HEK293 (cell line): ENCODE data around the gene SOX6.
A peak's percentile ranks its signal among the peaks of the same experiment; 100 is the strongest.

Experiments used
- CTCF ChIA-PET: fragments of 350-600 bp; formaldehyde crosslinking; extraction: SDS; loops from one replicate; lab custom pipeline; 2021; ENCODE audit warnings: antibody characterized with exemption; lab: Yijun Ruan, JAX
- POLR2A ChIA-PET: fragments of 300-600 bp; formaldehyde crosslinking; extraction: SDS; loops from one replicate; lab custom pipeline; 2020; ENCODE audit warnings: antibody characterized with exemption, inconsistent platforms; lab: Yijun Ruan, JAX
- H3K27ac ChIP-seq: fragments of 200-500 bp; sonication (Bioruptor generic); 2 replicates; pipeline ENCODE4 v1.5.1; 2014; ENCODE audit warnings: low read depth, low read length, control low read depth, inconsistent platforms; ENCODE audit errors: extremely low read depth
- H3K36me3 ChIP-seq, 2 experiments: fragments of 200-500 bp in 1 of 2; sonication (Bioruptor generic) in 1 of 2; 1 replicate in 1 of 2; 2 replicates in 1 of 2; pipeline ENCODE4 v1.5.1; 2014 to 2017; ENCODE audit warnings: inconsistent platforms in 2 of 2, low read length in 2 of 2; ENCODE audit not compliant: control insufficient read depth in 2 of 2, insufficient read depth in 1 of 2
- H3K4me1 ChIP-seq: fragments of 200-500 bp; sonication (Bioruptor generic); 2 replicates; pipeline ENCODE4 v1.5.1; 2014; ENCODE audit warnings: mild to moderate bottlenecking, low read length, inconsistent platforms; ENCODE audit not compliant: control insufficient read depth, insufficient read depth
- H3K4me3 ChIP-seq: 2 replicates; pipeline ENCODE4 v1.5.1; 2011; ENCODE audit warnings: low read depth, mild to moderate bottlenecking, control low read depth, low read length, moderate library complexity
- H3K9me3 ChIP-seq: fragments of 200-500 bp; sonication (Bioruptor generic); 2 replicates; pipeline ENCODE4 v1.5.1; 2014; ENCODE audit warnings: low read depth, low read length, inconsistent platforms; ENCODE audit not compliant: control insufficient read depth, insufficient read depth
- FEZF1 ChIP-seq: fragments of 450-650 bp; formaldehyde crosslinking; IDR thresholded peaks from 2 replicates; pipeline ENCODE4 v1.5.1; 2016; ENCODE audit warnings: missing biosample characterization, missing genetic modification characterization
- KLF16 ChIP-seq: fragments of 450-650 bp; formaldehyde crosslinking; IDR thresholded peaks from 2 replicates; pipeline ENCODE4 v1.5.1; 2017; ENCODE audit warnings: missing biosample characterization, missing genetic modification characterization
- MZF1 ChIP-seq: fragments of 450-650 bp; formaldehyde crosslinking; IDR thresholded peaks from 2 replicates; pipeline ENCODE4 v1.5.1; 2017; ENCODE audit warnings: missing biosample characterization, missing genetic modification characterization, borderline replicate concordance
- SETDB1 ChIP-seq: IDR thresholded peaks from one replicate; pipeline ENCODE4 v1.6.1; 2017; ENCODE audit warnings: mild to moderate bottlenecking, low read length, moderate library complexity, mixed read lengths; ENCODE audit not compliant: insufficient read length
- TCF7L2 ChIP-seq: IDR thresholded peaks from 2 replicates; pipeline ENCODE4 v1.6.1; 2011; ENCODE audit warnings: low read depth, mild to moderate bottlenecking, inconsistent platforms, low read length, moderate library complexity, borderline replicate concordance
- ZBTB21 ChIP-seq: fragments of 450-650 bp; formaldehyde crosslinking; IDR thresholded peaks from 2 replicates; pipeline ENCODE4 v1.5.1; 2017; ENCODE audit warnings: missing biosample characterization, missing genetic modification characterization
- ZNF157 ChIP-seq: fragments of 450-650 bp; formaldehyde crosslinking; IDR thresholded peaks from 2 replicates; pipeline ENCODE4 v1.5.1; 2016; ENCODE audit warnings: missing biosample characterization, missing genetic modification characterization
- ZNF16 ChIP-seq: fragments of 450-650 bp; formaldehyde crosslinking; IDR thresholded peaks from 2 replicates; pipeline ENCODE4 v1.5.1; 2016; ENCODE audit warnings: low read depth, missing biosample characterization, missing genetic modification characterization
- ZNF311 ChIP-seq: fragments of 450-650 bp; formaldehyde crosslinking; IDR thresholded peaks from 2 replicates; pipeline ENCODE4 v1.5.1; 2017; ENCODE audit warnings: missing biosample characterization, missing genetic modification characterization, borderline replicate concordance
- ZNF350 ChIP-seq: fragments of 450-650 bp; formaldehyde crosslinking; IDR thresholded peaks from 2 replicates; pipeline ENCODE4 v1.5.0; 2017; ENCODE audit warnings: missing biosample characterization, mild to moderate bottlenecking, missing genetic modification characterization
- ZNF521 ChIP-seq: fragments of 450-650 bp; formaldehyde crosslinking; IDR thresholded peaks from 2 replicates; pipeline ENCODE4 v1.5.1; 2017; ENCODE audit warnings: missing biosample characterization, mild to moderate bottlenecking, missing genetic modification characterization
- ZNF626 ChIP-seq: fragments of 450-650 bp; sonication (Bioruptor Pico); formaldehyde crosslinking; IDR thresholded peaks from 2 replicates; pipeline ENCODE4 v1.5.1; 2018; ENCODE audit warnings: missing biosample characterization, missing genetic modification characterization, inconsistent platforms
- ZNF677 ChIP-seq: fragments of 450-650 bp; IDR thresholded peaks from 2 replicates; pipeline ENCODE4 v1.5.0; 2018; ENCODE audit warnings: missing biosample characterization, mild to moderate bottlenecking, missing genetic modification characterization, moderate library complexity
- ZNF76 ChIP-seq: fragments of 450-650 bp; formaldehyde crosslinking; IDR thresholded peaks from 2 replicates; pipeline ENCODE4; 2016; ENCODE audit warnings: low read depth, missing biosample characterization, missing genetic modification characterization, borderline replicate concordance
- ZNF768 ChIP-seq: fragments of 450-650 bp; formaldehyde crosslinking; IDR thresholded peaks from 2 replicates; pipeline ENCODE4 v1.5.1; 2018; ENCODE audit warnings: missing biosample characterization, mild to moderate bottlenecking, missing genetic modification characterization
- TF ChIP-seq, protein P1 (sequence below): fragments of 450-650 bp; formaldehyde crosslinking; conservative IDR thresholded peaks from 2 replicates; pipeline ENCODE4 v1.5.1; 2016; ENCODE audit warnings: low read depth, missing biosample characterization, missing genetic modification characterization
- TF ChIP-seq, protein P2 (sequence below): fragments of 450-650 bp; formaldehyde crosslinking; IDR thresholded peaks from 2 replicates; pipeline ENCODE4 v1.5.1; 2016; ENCODE audit warnings: missing biosample characterization, missing genetic modification characterization
- TF ChIP-seq, protein P3 (sequence below): fragments of 450-650 bp; formaldehyde crosslinking; IDR thresholded peaks from 2 replicates; pipeline ENCODE4 v1.5.1; 2016; ENCODE audit warnings: missing biosample characterization, missing genetic modification characterization
- TF ChIP-seq, protein P4 (sequence below): fragments of 450-650 bp; IDR thresholded peaks from 2 replicates; pipeline ENCODE4 v1.5.1; 2018; ENCODE audit warnings: missing biosample characterization, mild to moderate bottlenecking, missing genetic modification characterization

SOX6 gene

DNA sequence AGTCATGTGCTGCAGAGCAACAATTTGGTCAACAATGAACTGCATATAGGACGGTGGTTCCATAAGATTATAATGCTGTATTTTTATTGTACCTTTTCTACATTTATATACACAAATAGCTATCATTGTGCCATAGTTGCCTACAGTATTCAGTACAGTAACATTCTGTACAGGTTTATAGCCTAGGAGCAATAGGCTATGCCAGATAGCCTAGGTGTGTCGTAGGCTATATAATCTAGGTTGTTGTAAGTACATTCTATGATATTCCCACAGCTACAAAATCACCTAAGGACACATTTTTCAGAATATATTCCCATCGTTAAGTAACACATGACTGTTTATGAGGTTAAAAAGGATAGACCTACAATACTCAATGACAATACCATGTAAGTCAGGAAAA is 423.9 kb downstream of the SOX6 start:
- ChIA-PET POLR2A (no interaction called here), CTCF (interaction anchor here (0.6 to 1.4 kb wide), 3 partner anchors 8 to 12 kb away, joined by 4 to 6 read pairs (median 4); no protein-coding TSS in a partner anchor)
- H3K36me3 ChIP-seq: no peaks in the 10 kb centered on the region
- no peaks in the 10 kb centered on the region for H3K4me1 ChIP-seq
- no peak overlapping the region for H3K27ac ChIP-seq
- no peak overlapping the region for H3K4me3 ChIP-seq
- no peaks in the 10 kb centered on the region for H3K9me3 ChIP-seq
- TF ChIP-seq ZNF16 (tag by site-specific recombination): no peak
- no peak for TF ChIP-seq KLF16 (tag by site-specific recombination)
- TF ChIP-seq ZNF768 (tag by site-specific recombination): no peak
- TF ChIP-seq ZNF521: no peak
- TF ChIP-seq MZF1: no peak
- TF ChIP-seq, protein P1, sequence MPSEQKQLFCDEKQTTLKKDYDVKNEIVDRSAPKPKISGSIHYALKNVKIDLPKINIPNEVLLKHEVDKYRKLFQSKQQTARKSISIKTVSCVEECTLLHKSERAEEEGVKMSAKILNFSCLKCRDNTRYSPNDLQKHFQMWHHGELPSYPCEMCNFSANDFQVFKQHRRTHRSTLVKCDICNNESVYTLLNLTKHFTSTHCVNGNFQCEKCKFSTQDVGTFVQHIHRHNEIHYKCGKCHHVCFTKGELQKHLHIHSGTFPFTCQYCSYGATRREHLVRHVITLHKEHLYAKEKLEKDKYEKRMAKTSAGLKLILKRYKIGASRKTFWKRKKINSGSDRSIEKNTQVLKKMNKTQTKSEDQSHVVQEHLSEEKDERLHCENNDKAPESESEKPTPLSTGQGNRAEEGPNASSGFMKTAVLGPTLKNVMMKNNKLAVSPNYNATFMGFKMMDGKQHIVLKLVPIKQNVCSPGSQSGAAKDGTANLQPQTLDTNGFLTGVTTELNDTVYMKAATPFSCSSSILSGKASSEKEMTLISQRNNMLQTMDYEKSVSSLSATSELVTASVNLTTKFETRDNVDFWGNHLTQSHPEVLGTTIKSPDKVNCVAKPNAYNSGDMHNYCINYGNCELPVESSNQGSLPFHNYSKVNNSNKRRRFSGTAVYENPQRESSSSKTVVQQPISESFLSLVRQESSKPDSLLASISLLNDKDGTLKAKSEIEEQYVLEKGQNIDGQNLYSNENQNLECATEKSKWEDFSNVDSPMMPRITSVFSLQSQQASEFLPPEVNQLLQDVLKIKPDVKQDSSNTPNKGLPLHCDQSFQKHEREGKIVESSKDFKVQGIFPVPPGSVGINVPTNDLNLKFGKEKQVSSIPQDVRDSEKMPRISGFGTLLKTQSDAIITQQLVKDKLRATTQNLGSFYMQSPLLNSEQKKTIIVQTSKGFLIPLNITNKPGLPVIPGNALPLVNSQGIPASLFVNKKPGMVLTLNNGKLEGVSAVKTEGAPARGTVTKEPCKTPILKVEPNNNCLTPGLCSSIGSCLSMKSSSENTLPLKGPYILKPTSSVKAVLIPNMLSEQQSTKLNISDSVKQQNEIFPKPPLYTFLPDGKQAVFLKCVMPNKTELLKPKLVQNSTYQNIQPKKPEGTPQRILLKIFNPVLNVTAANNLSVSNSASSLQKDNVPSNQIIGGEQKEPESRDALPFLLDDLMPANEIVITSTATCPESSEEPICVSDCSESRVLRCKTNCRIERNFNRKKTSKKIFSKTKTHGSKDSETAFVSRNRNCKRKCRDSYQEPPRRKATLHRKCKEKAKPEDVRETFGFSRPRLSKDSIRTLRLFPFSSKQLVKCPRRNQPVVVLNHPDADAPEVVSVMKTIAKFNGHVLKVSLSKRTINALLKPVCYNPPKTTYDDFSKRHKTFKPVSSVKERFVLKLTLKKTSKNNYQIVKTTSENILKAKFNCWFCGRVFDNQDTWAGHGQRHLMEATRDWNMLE: no peak
- no peak for TF ChIP-seq ZNF76 (tag by site-specific recombination)
- TF ChIP-seq TCF7L2: no peak
- TF ChIP-seq ZBTB21: no peak
- TF ChIP-seq, protein P2, sequence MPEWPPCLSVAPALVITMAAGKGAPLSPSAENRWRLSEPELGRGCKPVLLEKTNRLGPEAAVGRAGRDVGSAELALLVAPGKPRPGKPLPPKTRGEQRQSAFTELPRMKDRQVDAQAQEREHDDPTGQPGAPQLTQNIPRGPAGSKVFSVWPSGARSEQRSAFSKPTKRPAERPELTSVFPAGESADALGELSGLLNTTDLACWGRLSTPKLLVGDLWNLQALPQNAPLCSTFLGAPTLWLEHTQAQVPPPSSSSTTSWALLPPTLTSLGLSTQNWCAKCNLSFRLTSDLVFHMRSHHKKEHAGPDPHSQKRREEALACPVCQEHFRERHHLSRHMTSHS (tag by site-specific recombination): no peak
- TF ChIP-seq ZNF677 (tag by site-specific recombination): no peak
- no peak for TF ChIP-seq FEZF1 (tag by site-specific recombination)
- TF ChIP-seq, protein P3, sequence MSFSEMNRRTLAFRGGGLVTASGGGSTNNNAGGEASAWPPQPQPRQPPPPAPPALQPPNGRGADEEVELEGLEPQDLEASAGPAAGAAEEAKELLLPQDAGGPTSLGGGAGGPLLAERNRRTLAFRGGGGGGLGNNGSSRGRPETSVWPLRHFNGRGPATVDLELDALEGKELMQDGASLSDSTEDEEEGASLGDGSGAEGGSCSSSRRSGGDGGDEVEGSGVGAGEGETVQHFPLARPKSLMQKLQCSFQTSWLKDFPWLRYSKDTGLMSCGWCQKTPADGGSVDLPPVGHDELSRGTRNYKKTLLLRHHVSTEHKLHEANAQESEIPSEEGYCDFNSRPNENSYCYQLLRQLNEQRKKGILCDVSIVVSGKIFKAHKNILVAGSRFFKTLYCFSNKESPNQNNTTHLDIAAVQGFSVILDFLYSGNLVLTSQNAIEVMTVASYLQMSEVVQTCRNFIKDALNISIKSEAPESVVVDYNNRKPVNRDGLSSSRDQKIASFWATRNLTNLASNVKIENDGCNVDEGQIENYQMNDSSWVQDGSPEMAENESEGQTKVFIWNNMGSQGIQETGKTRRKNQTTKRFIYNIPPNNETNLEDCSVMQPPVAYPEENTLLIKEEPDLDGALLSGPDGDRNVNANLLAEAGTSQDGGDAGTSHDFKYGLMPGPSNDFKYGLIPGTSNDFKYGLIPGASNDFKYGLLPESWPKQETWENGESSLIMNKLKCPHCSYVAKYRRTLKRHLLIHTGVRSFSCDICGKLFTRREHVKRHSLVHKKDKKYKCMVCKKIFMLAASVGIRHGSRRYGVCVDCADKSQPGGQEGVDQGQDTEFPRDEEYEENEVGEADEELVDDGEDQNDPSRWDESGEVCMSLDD (tag by site-specific recombination): no peak
- no peak for TF ChIP-seq ZNF350 (tag by site-specific recombination)
- no peak for TF ChIP-seq ZNF157

- H3K27ac ChIP-seq: no peak overlapping the region
- POLR2A ChIA-PET: no interaction called here
- no peaks in the 10 kb centered on the region for H3K4me1 ChIP-seq
- CTCF ChIA-PET: interaction anchor here (0.6 to 1.4 kb wide), 3 partner anchors 8 to 13 kb away, joined by 3 to 6 read pairs (median 3); no protein-coding TSS in a partner anchor
- H3K4me3 ChIP-seq: no peak overlapping the region
- no peaks in the 10 kb centered on the region for H3K36me3 ChIP-seq
- H3K9me3 ChIP-seq: no peaks in the 10 kb centered on the region
- TF ChIP-seq SETDB1 (peak; percentile 25), ZNF311 (tag by site-specific recombination) (no peak), ZNF626 (no peak)
- TF ChIP-seq, protein P4, sequence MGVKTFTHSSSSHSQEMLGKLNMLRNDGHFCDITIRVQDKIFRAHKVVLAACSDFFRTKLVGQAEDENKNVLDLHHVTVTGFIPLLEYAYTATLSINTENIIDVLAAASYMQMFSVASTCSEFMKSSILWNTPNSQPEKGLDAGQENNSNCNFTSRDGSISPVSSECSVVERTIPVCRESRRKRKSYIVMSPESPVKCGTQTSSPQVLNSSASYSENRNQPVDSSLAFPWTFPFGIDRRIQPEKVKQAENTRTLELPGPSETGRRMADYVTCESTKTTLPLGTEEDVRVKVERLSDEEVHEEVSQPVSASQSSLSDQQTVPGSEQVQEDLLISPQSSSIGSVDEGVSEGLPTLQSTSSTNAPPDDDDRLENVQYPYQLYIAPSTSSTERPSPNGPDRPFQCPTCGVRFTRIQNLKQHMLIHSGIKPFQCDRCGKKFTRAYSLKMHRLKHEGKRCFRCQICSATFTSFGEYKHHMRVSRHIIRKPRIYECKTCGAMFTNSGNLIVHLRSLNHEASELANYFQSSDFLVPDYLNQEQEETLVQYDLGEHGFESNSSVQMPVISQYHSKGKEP (tag by site-specific recombination): no peak
These were observed 424.8 kb downstream of the SOX6 start for GRCh38 chr11:15931497-15931896.
